GM21576 (cell line): ENCODE data around the gene PSG7.
"Not testable (repeated sequence)": the region's sequence is repeated elsewhere in the genome, so short reads cannot be mapped to it uniquely, and the experiment has no call there.

Experiments
- ATAC-seq: cut with Tn5 transposase; IDR thresholded peaks from one replicate; pipeline ENCODE4 v1.9.1; 2021; ENCODE audit warnings: mild to moderate bottlenecking, moderate library complexity; ENCODE audit not compliant: unreplicated experiment

Gene PSG7

GRCh38 chr19:42917634-42918033 is 19.4 kb downstream of the PSG7 start, which contains the start of gene PSG6:
Gene PSG6 (minus strand): TSS chr19:42917894. CDS start chr19:42917792, 102 bp downstream.
- not testable (repeated sequence) for ATAC-seq

- ATAC-seq = not testable (repeated sequence)
Measured at GRCh38 chr19:42916931-42917330, 20.1 kb downstream of the PSG7 start.

- not testable (repeated sequence) for ATAC-seq
Measured at GRCh38 chr19:42913516-42913915, 23.5 kb downstream of the PSG7 start.

- ATAC-seq = not testable (repeated sequence)
Measured at GRCh38 chr19:42912941-42913340, 24.1 kb downstream of the PSG7 start.

- ATAC-seq = not testable (repeated sequence)
Measured at GRCh38 chr19:42911731-42912130, 25.3 kb downstream of the PSG7 start.

- not testable (repeated sequence) for ATAC-seq
Measured at GRCh38 chr19:42906162-42906561, 30.8 kb downstream of the PSG7 start.

GRCh38 chr19:42900561-42900960 is 36.4 kb downstream of the PSG7 start:
- not testable (repeated sequence) for ATAC-seq

GRCh38 chr19:42899674-42900073 is 37.3 kb downstream of the PSG7 start:
- not testable (repeated sequence) for ATAC-seq

- ATAC-seq = not testable (repeated sequence)
Measured at GRCh38 chr19:42899110-42899509, 37.9 kb downstream of the PSG7 start.

- not testable (repeated sequence) for ATAC-seq
Measured at GRCh38 chr19:42898656-42899055, 38.4 kb downstream of the PSG7 start.

- ATAC-seq = not testable (repeated sequence)
Measured at GRCh38 chr19:42897729-42898128, 39.3 kb downstream of the PSG7 start.

GRCh38 chr19:42890446-42890845 is 46.6 kb downstream of the PSG7 start:
- ATAC-seq = not testable (repeated sequence)

GRCh38 chr19:42887876-42888445 is 49.0 kb downstream of the PSG7 start:
- ATAC-seq = not testable (repeated sequence)

GRCh38 chr19:42882730-42883129 is 54.3 kb downstream of the PSG7 start:
- not testable (repeated sequence) for ATAC-seq

GRCh38 chr19:42882010-42882409 is 55.0 kb downstream of the PSG7 start:
- ATAC-seq = not testable (repeated sequence)

- ATAC-seq = not testable (repeated sequence)
Measured at GRCh38 chr19:42881279-42881678, 55.7 kb downstream of the PSG7 start.

- ATAC-seq = not testable (repeated sequence)
Measured at GRCh38 chr19:42880621-42881020, 56.4 kb downstream of the PSG7 start.

GRCh38 chr19:42879613-42880012 is 57.4 kb downstream of the PSG7 start, which contains the start of gene PSG1:
Gene PSG1 (minus strand): TSS chr19:42879713. CDS start chr19:42879581, 132 bp downstream.
- ATAC-seq = no peak

GRCh38 chr19:42876596-42876995 is 60.4 kb downstream of the PSG7 start:
- not testable (repeated sequence) for ATAC-seq

GRCh38 chr19:42875881-42876280 is 61.1 kb downstream of the PSG7 start:
- not testable (repeated sequence) for ATAC-seq

GRCh38 chr19:42874901-42875813 is 61.9 kb downstream of the PSG7 start:
- not testable (repeated sequence) for ATAC-seq

GRCh38 chr19:42874136-42874535 is 62.9 kb downstream of the PSG7 start:
- ATAC-seq = not testable (repeated sequence)
